T-helper 17 cell (primary cell): ENCODE results near the gene C9orf78. TPM values are rescaled to one million over a fixed set of nuclear protein-coding genes. Genes with fewer than 3 reads are reported as not detected.

Experiments used
- ATAC-seq: fragments of 150-1000 bp; cut with Tn5 transposase; 2 replicates; pipeline ENCODE4 v1.10.0; 2021; ENCODE audit warnings: mild to moderate bottlenecking, moderate library complexity
- DNase-seq, 3 donors: peaks; one replicate each; pipeline versions ENCODE4 v3.0.0 to v3.0.0-alpha.2; 2020 to 2021
- H3K9me3 ChIP-seq: one replicate; pipeline ENCODE4 v1.7.0; 2013; ENCODE audit warnings: low read length, mild to moderate bottlenecking; ENCODE audit not compliant: control insufficient read depth, poor library complexity, severe bottlenecking
- H3K27ac Mint-ChIP-seq: one replicate; pipeline ENCODE4 v1.8.0; 2022; ENCODE audit warnings: mild to moderate bottlenecking, moderate library complexity, mixed read lengths
- H3K27me3 Mint-ChIP-seq: one replicate; pipeline ENCODE4 v1.8.0; 2022; ENCODE audit warnings: mixed read lengths
- H3K36me3 Mint-ChIP-seq: one replicate; pipeline ENCODE4 v1.8.0; 2022; ENCODE audit warnings: low read depth, mixed read lengths
- H3K4me1 Mint-ChIP-seq: one replicate; pipeline ENCODE4 v1.8.0; 2022; ENCODE audit warnings: mild to moderate bottlenecking, mixed read lengths
- H3K4me3 Mint-ChIP-seq: one replicate; pipeline ENCODE4 v1.8.0; 2022; ENCODE audit warnings: mild to moderate bottlenecking, moderate library complexity, mixed read lengths
- total RNA-seq, 4 donors: library from RNA in 2 of 4; stranded (reverse) in 2 of 4; gene quantifications; one replicate each; pipeline ENCODE4 v1.2.3 and lab custom pipeline; 2022 to 2026

Gene C9orf78
- total RNA-seq, 2 donors from 2014 or later = 96.2 to 111 TPM

- no peaks in the 10 kb centered on the region for H3K9me3 ChIP-seq
- H3K27ac Mint-ChIP-seq = peak overlapping the region; percentile 74
- no peaks in the 10 kb centered on the region for H3K27me3 Mint-ChIP-seq
- H3K36me3 Mint-ChIP-seq = peaks cover 5% of the 10 kb centered on the region
- peaks cover 28% of the 10 kb centered on the region for H3K4me1 Mint-ChIP-seq
- DNase-seq (no peak), ATAC-seq (no peak)
- H3K4me3 Mint-ChIP-seq = no peak overlapping the region
These were observed 39.4 kb upstream of the C9orf78 start for GRCh38 chr9:129874261-129875101.

- Mint-ChIP-seq H3K36me3 (peaks cover 3% of the 10 kb centered on the region), H3K27ac (peak overlapping the region; percentile 53), H3K4me3 (no peak overlapping the region), H3K4me1 (peaks cover 30% of the 10 kb centered on the region), H3K27me3 (no peaks in the 10 kb centered on the region)
- no peak for ATAC-seq
- H3K9me3 ChIP-seq = no peaks in the 10 kb centered on the region
- no peak for DNase-seq
These were observed 38.6 kb upstream of the C9orf78 start for GRCh38 chr9:129873563-129874190.

GRCh38 chr9:129871046-129871445 lies 36.0 kb upstream of the C9orf78 start:
- Mint-ChIP-seq H3K4me1 (peaks cover 47% of the 10 kb centered on the region), H3K27me3 (no peaks in the 10 kb centered on the region), H3K4me3 (peak overlapping the region; percentile 41), H3K36me3 (peaks cover 3% of the 10 kb centered on the region), H3K27ac (peak overlapping the region; percentile 96)
- ATAC-seq (no peak), DNase-seq (no peak)
- no peaks in the 10 kb centered on the region for H3K9me3 ChIP-seq

GRCh38 chr9:129869585-129870501 lies 34.8 kb upstream of the C9orf78 start:
- Mint-ChIP-seq H3K4me3 (peak overlapping the region; percentile 74), H3K27ac (peak overlapping the region; percentile 96), H3K27me3 (no peaks in the 10 kb centered on the region), H3K4me1 (peaks cover 53% of the 10 kb centered on the region), H3K36me3 (peaks cover 3% of the 10 kb centered on the region)
- H3K9me3 ChIP-seq = no peaks in the 10 kb centered on the region
- no peak for ATAC-seq
- no peak for DNase-seq

GRCh38 chr9:129868872-129869486 lies 33.9 kb upstream of the C9orf78 start:
- H3K4me1 Mint-ChIP-seq = peaks cover 51% of the 10 kb centered on the region
- peaks cover 2% of the 10 kb centered on the region for H3K36me3 Mint-ChIP-seq
- H3K4me3 Mint-ChIP-seq = peak overlapping the region; percentile 74
- ATAC-seq = peak; percentile 92
- peak; percentile 80 to 92 (median 85) for DNase-seq
- H3K27ac Mint-ChIP-seq = peak overlapping the region; percentile 96
- H3K9me3 ChIP-seq = no peaks in the 10 kb centered on the region
- H3K27me3 Mint-ChIP-seq = no peaks in the 10 kb centered on the region

GRCh38 chr9:129868023-129868871 lies 33.2 kb upstream of the C9orf78 start:
- H3K27ac Mint-ChIP-seq = peak overlapping the region; percentile 96
- H3K4me3 Mint-ChIP-seq = peak overlapping the region; percentile 77
- no peaks in the 10 kb centered on the region for H3K9me3 ChIP-seq
- no peaks in the 10 kb centered on the region for H3K27me3 Mint-ChIP-seq
- DNase-seq (no peak), ATAC-seq (no peak)
- no peaks in the 10 kb centered on the region for H3K36me3 Mint-ChIP-seq
- peaks cover 55% of the 10 kb centered on the region for H3K4me1 Mint-ChIP-seq

- H3K4me3 Mint-ChIP-seq = peak overlapping the region; percentile 77
- H3K27ac Mint-ChIP-seq = peak overlapping the region; percentile 96
- H3K4me1 Mint-ChIP-seq = peaks cover 57% of the 10 kb centered on the region
- no peak for ATAC-seq
- DNase-seq = no peak
- no peaks in the 10 kb centered on the region for H3K27me3 Mint-ChIP-seq
- no peaks in the 10 kb centered on the region for H3K9me3 ChIP-seq
- no peaks in the 10 kb centered on the region for H3K36me3 Mint-ChIP-seq
These were observed 32.3 kb upstream of the C9orf78 start for GRCh38 chr9:129867136-129868022.

GRCh38 chr9:129866394-129867135 lies 31.5 kb upstream of the C9orf78 start:
- H3K4me3 Mint-ChIP-seq = peak overlapping the region; percentile 73
- H3K9me3 ChIP-seq = no peaks in the 10 kb centered on the region
- DNase-seq = peak in 1 of 3 donors; percentile 53
- H3K36me3 Mint-ChIP-seq = peaks cover 2% of the 10 kb centered on the region
- H3K27me3 Mint-ChIP-seq = no peaks in the 10 kb centered on the region
- H3K4me1 Mint-ChIP-seq = peaks cover 58% of the 10 kb centered on the region
- peak overlapping the region; percentile 96 for H3K27ac Mint-ChIP-seq
- peak; percentile 45 for ATAC-seq

- no peak for ATAC-seq
- peak overlapping the region; percentile 96 for H3K27ac Mint-ChIP-seq
- DNase-seq = no peak
- no peaks in the 10 kb centered on the region for H3K27me3 Mint-ChIP-seq
- H3K4me3 Mint-ChIP-seq = peak overlapping the region; percentile 73
- peaks cover 56% of the 10 kb centered on the region for H3K4me1 Mint-ChIP-seq
- H3K36me3 Mint-ChIP-seq = peaks cover 3% of the 10 kb centered on the region
- no peaks in the 10 kb centered on the region for H3K9me3 ChIP-seq
These were observed 30.7 kb upstream of the C9orf78 start for GRCh38 chr9:129865668-129866320.

GRCh38 chr9:129864991-129865647 lies 30.0 kb upstream of the C9orf78 start:
- Mint-ChIP-seq H3K36me3 (peaks cover 3% of the 10 kb centered on the region), H3K27me3 (no peaks in the 10 kb centered on the region), H3K4me3 (peak overlapping the region; percentile 66), H3K4me1 (peaks cover 55% of the 10 kb centered on the region), H3K27ac (peak overlapping the region; percentile 96)
- ATAC-seq (no peak), DNase-seq (no peak)
- H3K9me3 ChIP-seq = no peaks in the 10 kb centered on the region
